K562 (cell line): ENCODE measurements around the gene STMND1.

ENCODE experiments used
- ATF1 ChIP-seq, 2 experiments: fragments of 450-650 bp in 1 of 2; IDR thresholded peaks; 2 replicates each; pipeline ENCODE4 v1.6.1; 2016; ENCODE audit warnings: missing compliant biosample characterization in 1 of 2, missing genetic modification characterization in 1 of 2
- CTCF ChIP-seq, 3 experiments: IDR thresholded peaks in 2 of 3; conservative IDR thresholded peaks in 1 of 3; 2 replicates each; pipeline ENCODE4 v1.5.1; 2011 to 2012; ENCODE audit warnings: low read length in 3 of 3, mild to moderate bottlenecking in 3 of 3, control low read depth in 2 of 3, improper control_type of control experiment in 1 of 3, inconsistent platforms in 1 of 3, low read depth in 1 of 3, mixed read lengths in 1 of 3, moderate library complexity in 1 of 3; ENCODE audit not compliant: insufficient read depth in 2 of 3
- DPF2 ChIP-seq: fragments of 450-650 bp; IDR thresholded peaks from 2 replicates; pipeline ENCODE4 v1.6.1; 2016
- POLR2AphosphoS5 ChIP-seq: IDR thresholded peaks from 2 replicates; pipeline ENCODE4 v1.6.1; 2011; ENCODE audit warnings: mild to moderate bottlenecking, low read depth, low read length, moderate library complexity; ENCODE audit not compliant: control insufficient read depth, insufficient read depth
- TARDBP ChIP-seq: fragments of 450-650 bp; IDR thresholded peaks from 2 replicates; pipeline ENCODE4 v1.6.1; 2016
- ZNF830 ChIP-seq: fragments of 250-450 bp; sonication (Bioruptor Pico); IDR thresholded peaks from 2 replicates; pipeline ENCODE4 v1.5.0; 2021; ENCODE audit warnings: mild to moderate bottlenecking
- TF ChIP-seq, protein P1 (sequence below): sonication (generic); formaldehyde crosslinking; IDR thresholded peaks from 2 replicates; pipeline ENCODE4 v1.9.0; 2022; ENCODE audit warnings: mild to moderate bottlenecking, missing genetic modification reagents

DNA sequence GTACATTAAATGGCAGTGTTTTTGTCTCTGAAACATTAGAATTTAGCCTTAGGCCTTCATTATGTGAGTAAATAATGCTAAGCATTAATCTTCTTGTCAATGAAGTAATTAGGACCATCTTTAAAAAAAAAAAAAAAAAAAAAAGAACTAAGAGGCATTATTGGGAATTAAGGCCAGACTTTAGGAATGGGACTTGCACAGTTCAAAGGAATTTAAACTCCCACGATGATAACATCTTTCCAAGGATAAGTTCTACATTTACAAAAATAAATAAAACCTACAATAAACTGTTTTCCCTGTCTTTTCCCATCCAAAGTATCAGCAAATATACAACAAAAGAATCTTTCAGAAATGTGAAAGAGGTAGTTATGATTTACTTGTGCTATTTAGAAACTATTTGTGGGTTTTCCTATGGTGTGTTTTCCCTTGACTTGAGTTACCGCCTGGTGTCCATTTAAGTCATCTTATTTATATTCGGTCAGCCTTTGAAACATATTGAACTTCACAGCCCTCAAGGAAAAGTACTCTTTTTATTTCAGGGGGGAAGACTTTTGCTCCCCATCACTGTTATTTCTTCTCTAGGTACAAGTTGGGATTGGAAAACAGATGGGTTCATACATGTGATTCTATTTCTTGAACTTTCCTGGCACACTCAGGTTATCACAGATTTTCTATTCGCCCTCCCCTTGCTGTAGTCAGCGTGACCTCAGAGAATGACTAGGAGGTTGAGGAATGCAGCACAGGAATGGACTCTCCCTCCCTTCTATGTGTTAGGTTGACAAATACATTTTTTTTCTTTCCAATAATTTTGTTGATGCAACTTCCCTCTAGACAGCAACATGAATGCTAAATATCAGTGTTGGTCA, 13.6 kb downstream of the STMND1 start:
- TF ChIP-seq ZNF830 (no peak), CTCF (IDR thresholded peaks at IDR 0.05 in 2 of 3, conservative IDR thresholded peaks at IDR 0.05 in 1 of 3; ENCODE audit: insufficient read depth in 2 of 3, low read depth in 1 of 3, low read length in 3 of 3) (no peak), DPF2 (no peak), TARDBP (no peak), POLR2AphosphoS5 (no peak), ATF1 (CRISPR knock-in tag; IDR thresholded peaks at IDR 0.05) (no peak), ATF1 (tag; IDR thresholded peaks at IDR 0.05) (no peak)
- TF ChIP-seq, protein P1, sequence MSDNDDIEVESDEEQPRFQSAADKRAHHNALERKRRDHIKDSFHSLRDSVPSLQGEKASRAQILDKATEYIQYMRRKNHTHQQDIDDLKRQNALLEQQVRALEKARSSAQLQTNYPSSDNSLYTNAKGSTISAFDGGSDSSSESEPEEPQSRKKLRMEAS (CRISPR knock-in tag): no peak
